ENCODE data around the gene OSTM1. TPM values are rescaled to one million over a fixed set of nuclear protein-coding genes. Genes with fewer than 3 reads are reported as not detected.

Gene OSTM1
- total and polyA plus RNA-seq, 2 of the 13 experiments (the other 11 are each of a cell fraction or from before 2014, with no cell fraction given): 8.7 to 20.5 TPM

- TF ChIP-seq ZBTB26 (CRISPR knock-in tag; IDR thresholded peaks at IDR 0.05; ENCODE audit: borderline replicate concordance) (peak; percentile 31), ZNF207 (IDR thresholded peaks at IDR 0.05; ENCODE audit: borderline replicate concordance) (no peak), MNT (IDR thresholded peaks at IDR 0.05) (no peak), ONECUT2 (CRISPR knock-in tag; IDR thresholded peaks at IDR 0.05) (no peak), NFE2L2 (IDR thresholded peaks at IDR 0.05; ENCODE audit: low read length) (no peak), NFIB (CRISPR knock-in tag; IDR thresholded peaks at IDR 0.05; ENCODE audit: borderline replicate concordance) (no peak), SIN3A (IDR thresholded peaks at IDR 0.05; ENCODE audit: borderline replicate concordance, low read depth, low read length) (peak; percentile 86; the same call in 1 of the 2 replicates), ZNF891 (CRISPR knock-in tag; IDR thresholded peaks at IDR 0.05) (no peak; the same call in 1 of the 2 replicates), TIGD3 (CRISPR knock-in tag; IDR thresholded peaks at IDR 0.05; ENCODE audit: borderline replicate concordance) (no peak), ELF3 (CRISPR knock-in tag; IDR thresholded peaks at IDR 0.05) (peak; percentile 50; the same call in 1 of the 2 replicates), KAT2B (IDR thresholded peaks at IDR 0.05; ENCODE audit: borderline replicate concordance, low read depth, low read length) (no peak), KLF16 (CRISPR knock-in tag; IDR thresholded peaks at IDR 0.05) (peak in 1 of 2 experiments; percentile 63; a peak in 2 of 4 replicates), HNF4A (CRISPR knock-in tag; IDR thresholded peaks at IDR 0.05) (peak; percentile 19; the same call in 1 of the 2 replicates), RXRB (CRISPR knock-in tag; IDR thresholded peaks at IDR 0.05; ENCODE audit: borderline replicate concordance) (peak; percentile 32; the same call in 1 of the 2 replicates), SRSF1 (optimal IDR thresholded peaks at IDR 0.05; ENCODE audit: low read depth, low read length) (no peak), ZNF124 (CRISPR knock-in tag; IDR thresholded peaks at IDR 0.05) (no peak; the same call in 1 of the 2 replicates), ZFY (CRISPR knock-in tag; IDR thresholded peaks at IDR 0.05) (peak; percentile 96), BHLHE40 (IDR thresholded peaks at IDR 0.05; ENCODE audit: low read length) (peak; percentile 48; the same call in 1 of the 2 replicates), ZNF383 (CRISPR knock-in tag; IDR thresholded peaks at IDR 0.05; ENCODE audit: borderline replicate concordance) (0 out of 2 replicates have a peak, but pooled peaks have one; percentile 79), ZNF770 (CRISPR knock-in tag; IDR thresholded peaks at IDR 0.05) (peak; percentile 79), HMG20B (CRISPR knock-in tag; conservative IDR thresholded peaks at IDR 0.05) (no peak), TEAD2 (CRISPR knock-in tag; IDR thresholded peaks at IDR 0.05) (no peak; the same call in 1 of the 2 replicates)
These were observed at the start of gene OSTM1 (continued) for GRCh38 chr6:108074359-108075144.
